ENCODE measurements around the gene EIF6. TPM values are rescaled to one million over a fixed set of nuclear protein-coding genes. Genes with fewer than 3 reads are reported as not detected.

The EIF6 gene
- total and polyA plus RNA-seq, 2 donors (not counting 3 experiments of a cell fraction or from before 2014, with no cell fraction given): 153 to 286 TPM

DNA sequence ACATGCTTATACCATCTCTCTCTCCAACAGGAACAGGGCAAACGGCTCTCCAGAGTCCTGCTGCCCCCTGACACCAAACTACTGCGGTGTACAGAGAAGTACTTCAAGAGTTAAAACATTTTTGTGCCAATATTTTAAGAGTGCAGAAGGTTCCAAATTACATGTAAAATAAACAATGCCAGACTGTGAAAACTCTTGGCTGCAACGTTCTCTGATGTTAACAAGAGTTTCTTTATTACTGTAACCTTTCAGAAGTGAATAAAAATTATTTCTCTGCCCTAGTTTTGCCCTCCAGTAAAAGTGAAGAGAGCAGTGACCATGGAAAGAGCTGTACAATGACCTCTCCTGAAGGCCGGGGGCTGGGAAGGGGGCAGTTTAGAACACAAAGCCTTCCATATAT lies 49.0 kb upstream of the EIF6 start:
- no peaks in the 10 kb centered on the region for H4K20me1 ChIP-seq (replicated peaks; ENCODE audit: control insufficient read depth, extremely low read depth, insufficient read depth, low read length)
- H3K4me3 ChIP-seq (replicated peaks in 1 of 3; ENCODE audit: insufficient read depth in 1 of 3, low read depth in 1 of 3, low read length in 3 of 3): no peak overlapping the region
- no peaks in the 10 kb centered on the region for H3K36me3 ChIP-seq (ENCODE audit: control insufficient read depth in 2 of 2, extremely low read depth in 1 of 2, insufficient read depth in 2 of 2, low read length in 2 of 2)
- no peak overlapping the region for H3K4me2 ChIP-seq (ENCODE audit: insufficient read depth, low read length)
- no peaks in the 10 kb centered on the region for H3K79me2 ChIP-seq (ENCODE audit: control insufficient read depth, insufficient read depth, low read length)
- H3K27me3 ChIP-seq (ENCODE audit: control insufficient read depth in 2 of 2, insufficient read depth in 2 of 2, low read length in 2 of 2): no peaks in the 10 kb centered on the region
- POLR2A ChIA-PET: no interaction called here
- FAIRE-seq (no peak), DNase-seq (ENCODE audit: low read depth, low spot score) (no peak)
- peaks cover 2% of the 10 kb centered on the region for H3K9me1 ChIP-seq (replicated peaks; ENCODE audit: control insufficient read depth, extremely low read depth, insufficient read depth, low read length)
- TF ChIP-seq POLR2AphosphoS5 (IDR thresholded peaks at IDR 0.05; ENCODE audit: insufficient read depth, low read depth, low read length) (no peak), JUN (IDR thresholded peaks at IDR 0.05; ENCODE audit: borderline replicate concordance, insufficient read depth, insufficient read length, low read depth) (no peak), GATA2 (IDR thresholded peaks at IDR 0.05; ENCODE audit: insufficient read depth, insufficient read length, low read depth, low read length) (no peak), POLR2A (IDR thresholded peaks at IDR 0.05; ENCODE audit: low read depth, low read length) (no peak)
- TF ChIP-seq, protein P1, sequence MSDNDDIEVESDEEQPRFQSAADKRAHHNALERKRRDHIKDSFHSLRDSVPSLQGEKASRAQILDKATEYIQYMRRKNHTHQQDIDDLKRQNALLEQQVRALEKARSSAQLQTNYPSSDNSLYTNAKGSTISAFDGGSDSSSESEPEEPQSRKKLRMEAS (IDR thresholded peaks at IDR 0.05; ENCODE audit: insufficient read depth, insufficient read length): no peak
- H3K9ac ChIP-seq (replicated peaks; ENCODE audit: extremely low read depth, insufficient read depth, low read length): no peak overlapping the region
- H2AFZ ChIP-seq (ENCODE audit: low read depth, low read length): no peak overlapping the region
- no TSS peak for BruUV-seq (replicated peaks)
- no peak overlapping the region for H3K27ac ChIP-seq (ENCODE audit: insufficient read depth, low read depth, low read length)
- no peaks in the 10 kb centered on the region for H3K9me3 ChIP-seq (replicated peaks; ENCODE audit: control insufficient read depth, insufficient read depth, low read length)
- intact Hi-C loops (cut with micrococcal nuclease): no loop called here
- H3K4me1 ChIP-seq (ENCODE audit: control insufficient read depth, extremely low read depth, insufficient read depth, low read length): peaks cover 11% of the 10 kb centered on the region
- dilution Hi-C loops (cut with MboI; ENCODE audit: extremely low pct_ligation_motif_present, low sequenced_read_pairs): no loop called here
- CTCF ChIA-PET: interaction anchor here (0.8 to 2.1 kb wide), 5 partner anchors 9 to 29 kb away, joined by 3 to 5 read pairs (median 3); no protein-coding TSS in a partner anchor

DNA sequence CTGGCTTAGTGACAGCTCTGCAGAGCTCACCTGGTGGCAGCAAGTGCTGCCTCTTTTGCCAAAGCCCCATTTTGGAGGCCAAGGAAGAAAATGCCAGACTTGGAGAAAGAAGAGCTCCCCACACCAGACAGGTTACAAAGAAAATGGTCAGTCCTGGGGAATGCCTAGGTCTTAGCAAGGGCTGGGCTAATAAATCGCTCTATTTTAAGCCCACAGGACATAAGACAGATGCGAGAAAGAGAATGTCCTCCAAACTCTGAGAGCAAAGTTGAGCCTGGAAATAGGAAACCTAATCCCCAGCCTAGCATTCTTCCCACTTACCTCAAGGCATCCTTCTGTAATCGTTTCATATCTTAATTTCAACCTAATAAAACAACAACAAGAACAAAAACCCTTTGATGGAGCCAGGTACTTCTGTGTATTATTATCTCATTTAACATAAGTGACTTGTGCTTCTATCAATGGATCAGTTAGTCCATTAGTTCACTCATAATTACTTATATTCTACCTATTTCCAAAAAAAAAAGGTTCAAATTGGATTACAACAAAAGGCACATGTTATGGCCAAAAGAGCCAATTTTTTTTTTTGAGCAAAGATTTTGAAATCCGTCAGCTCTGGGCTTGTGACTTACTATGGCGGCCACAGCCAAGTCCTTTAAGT lies 48.1 kb upstream of the EIF6 start:
- H3K27me3 ChIP-seq (ENCODE audit: control insufficient read depth in 2 of 2, insufficient read depth in 2 of 2, low read length in 2 of 2): no peaks in the 10 kb centered on the region
- H3K36me3 ChIP-seq (ENCODE audit: control insufficient read depth in 2 of 2, extremely low read depth in 1 of 2, insufficient read depth in 2 of 2, low read length in 2 of 2): no peaks in the 10 kb centered on the region
- H2AFZ ChIP-seq (ENCODE audit: low read depth, low read length): no peak overlapping the region
- H3K27ac ChIP-seq (ENCODE audit: insufficient read depth, low read depth, low read length): no peak overlapping the region
- intact Hi-C loops (cut with micrococcal nuclease): no loop called here
- FAIRE-seq: no peak
- no peaks in the 10 kb centered on the region for H4K20me1 ChIP-seq (replicated peaks; ENCODE audit: control insufficient read depth, extremely low read depth, insufficient read depth, low read length)
- dilution Hi-C loops (cut with MboI; ENCODE audit: extremely low pct_ligation_motif_present, low sequenced_read_pairs): no loop called here
- no peak overlapping the region for H3K4me2 ChIP-seq (ENCODE audit: insufficient read depth, low read length)
- peaks cover 2% of the 10 kb centered on the region for H3K9me1 ChIP-seq (replicated peaks; ENCODE audit: control insufficient read depth, extremely low read depth, insufficient read depth, low read length)
- no peak overlapping the region for H3K4me3 ChIP-seq (replicated peaks in 1 of 3; ENCODE audit: insufficient read depth in 1 of 3, low read depth in 1 of 3, low read length in 3 of 3)
- no TSS peak for BruUV-seq (replicated peaks)
- ChIA-PET CTCF (interaction anchor here (0.6 to 8.1 kb wide), 3 partner anchors 11 to 118 kb away, joined by 4 to 182 read pairs (median 33); no protein-coding TSS in a partner anchor), POLR2A (no interaction called here)
- TF ChIP-seq EZH2 (IDR thresholded peaks at IDR 0.05; ENCODE audit: borderline replicate concordance, low read depth, low read length, severe bottlenecking): no peak
- TF ChIP-seq GATA2 (IDR thresholded peaks at IDR 0.05; ENCODE audit: insufficient read depth, insufficient read length, low read depth, low read length): no peak
- TF ChIP-seq, protein P2, sequence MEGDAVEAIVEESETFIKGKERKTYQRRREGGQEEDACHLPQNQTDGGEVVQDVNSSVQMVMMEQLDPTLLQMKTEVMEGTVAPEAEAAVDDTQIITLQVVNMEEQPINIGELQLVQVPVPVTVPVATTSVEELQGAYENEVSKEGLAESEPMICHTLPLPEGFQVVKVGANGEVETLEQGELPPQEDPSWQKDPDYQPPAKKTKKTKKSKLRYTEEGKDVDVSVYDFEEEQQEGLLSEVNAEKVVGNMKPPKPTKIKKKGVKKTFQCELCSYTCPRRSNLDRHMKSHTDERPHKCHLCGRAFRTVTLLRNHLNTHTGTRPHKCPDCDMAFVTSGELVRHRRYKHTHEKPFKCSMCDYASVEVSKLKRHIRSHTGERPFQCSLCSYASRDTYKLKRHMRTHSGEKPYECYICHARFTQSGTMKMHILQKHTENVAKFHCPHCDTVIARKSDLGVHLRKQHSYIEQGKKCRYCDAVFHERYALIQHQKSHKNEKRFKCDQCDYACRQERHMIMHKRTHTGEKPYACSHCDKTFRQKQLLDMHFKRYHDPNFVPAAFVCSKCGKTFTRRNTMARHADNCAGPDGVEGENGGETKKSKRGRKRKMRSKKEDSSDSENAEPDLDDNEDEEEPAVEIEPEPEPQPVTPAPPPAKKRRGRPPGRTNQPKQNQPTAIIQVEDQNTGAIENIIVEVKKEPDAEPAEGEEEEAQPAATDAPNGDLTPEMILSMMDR (IDR thresholded peaks at IDR 0.05; ENCODE audit: extremely low read depth in 1 of 2, insufficient read depth in 1 of 2, low read depth in 1 of 2, low read length in 2 of 2): no peak
- peaks cover 18% of the 10 kb centered on the region for H3K4me1 ChIP-seq (ENCODE audit: control insufficient read depth, extremely low read depth, insufficient read depth, low read length)
- no peaks in the 10 kb centered on the region for H3K9me3 ChIP-seq (replicated peaks; ENCODE audit: control insufficient read depth, insufficient read depth, low read length)
- no peak overlapping the region for H3K9ac ChIP-seq (replicated peaks; ENCODE audit: extremely low read depth, insufficient read depth, low read length)
- no peak for DNase-seq (ENCODE audit: low read depth, low spot score)
- H3K79me2 ChIP-seq (ENCODE audit: control insufficient read depth, insufficient read depth, low read length): no peaks in the 10 kb centered on the region

All from endothelial cell of umbilical vein (primary cell).